ENCODE results near the gene DYNLT3. TPM values are rescaled to one million over a fixed set of nuclear protein-coding genes. Genes with fewer than 3 reads are reported as not detected.

Gene DYNLT3
- total RNA-seq, 1 donor from 2014 or later = 13.7 TPM

DNA sequence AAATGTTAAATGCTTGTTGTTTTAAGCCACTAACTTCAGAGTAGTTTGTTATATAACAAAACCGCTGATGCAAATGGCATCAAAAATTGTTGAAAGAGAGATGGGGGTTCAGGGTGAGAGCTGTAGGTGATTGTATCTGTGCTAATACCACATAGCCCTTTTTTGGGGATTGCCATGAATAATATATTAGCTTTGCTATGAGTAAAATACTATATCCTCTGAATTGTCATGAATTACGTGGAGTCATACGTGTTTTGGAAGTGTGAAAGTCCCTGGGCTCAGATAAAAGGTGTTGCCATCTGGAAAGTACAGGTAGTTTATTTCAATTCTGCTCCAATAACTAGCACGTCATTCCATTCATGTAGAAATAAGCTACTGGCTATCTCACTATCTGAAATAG, 30.6 kb downstream of the DYNLT3 start:
- TF ChIP-seq, protein P1, sequence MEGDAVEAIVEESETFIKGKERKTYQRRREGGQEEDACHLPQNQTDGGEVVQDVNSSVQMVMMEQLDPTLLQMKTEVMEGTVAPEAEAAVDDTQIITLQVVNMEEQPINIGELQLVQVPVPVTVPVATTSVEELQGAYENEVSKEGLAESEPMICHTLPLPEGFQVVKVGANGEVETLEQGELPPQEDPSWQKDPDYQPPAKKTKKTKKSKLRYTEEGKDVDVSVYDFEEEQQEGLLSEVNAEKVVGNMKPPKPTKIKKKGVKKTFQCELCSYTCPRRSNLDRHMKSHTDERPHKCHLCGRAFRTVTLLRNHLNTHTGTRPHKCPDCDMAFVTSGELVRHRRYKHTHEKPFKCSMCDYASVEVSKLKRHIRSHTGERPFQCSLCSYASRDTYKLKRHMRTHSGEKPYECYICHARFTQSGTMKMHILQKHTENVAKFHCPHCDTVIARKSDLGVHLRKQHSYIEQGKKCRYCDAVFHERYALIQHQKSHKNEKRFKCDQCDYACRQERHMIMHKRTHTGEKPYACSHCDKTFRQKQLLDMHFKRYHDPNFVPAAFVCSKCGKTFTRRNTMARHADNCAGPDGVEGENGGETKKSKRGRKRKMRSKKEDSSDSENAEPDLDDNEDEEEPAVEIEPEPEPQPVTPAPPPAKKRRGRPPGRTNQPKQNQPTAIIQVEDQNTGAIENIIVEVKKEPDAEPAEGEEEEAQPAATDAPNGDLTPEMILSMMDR (conservative IDR thresholded peaks at IDR 0.05) = no peak
- no peaks in the 10 kb centered on the region for H3K4me1 Mint-ChIP-seq (ENCODE audit: unreplicated experiment)
- H3K36me3 Mint-ChIP-seq = no peaks in the 10 kb centered on the region
- H3K4me3 Mint-ChIP-seq = no peak overlapping the region
- H3K9me3 Mint-ChIP-seq = no peaks in the 10 kb centered on the region
- no peak for DNase-seq (ENCODE audit: extremely low spot score, unreplicated experiment)
- no peaks in the 10 kb centered on the region for H3K27me3 Mint-ChIP-seq
- H3K27ac Mint-ChIP-seq = no peak overlapping the region

DNA sequence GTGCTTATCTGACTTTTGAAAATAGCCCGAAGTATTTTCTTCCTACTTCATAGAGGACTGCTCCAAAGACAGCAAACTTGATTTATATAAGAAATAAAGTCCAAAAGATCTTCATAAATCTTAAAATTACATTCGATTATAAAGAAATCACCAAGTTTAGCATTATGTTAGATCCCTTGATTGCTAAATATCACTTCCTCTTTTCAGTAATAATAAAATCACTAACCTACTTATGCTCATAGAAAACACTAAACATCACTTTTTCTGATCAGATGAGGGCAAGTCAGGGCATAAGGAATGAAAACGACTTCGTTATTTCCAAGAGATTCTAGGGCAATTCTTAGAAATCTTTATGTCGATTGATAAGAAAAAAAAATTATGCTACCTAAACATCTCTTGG, 32.0 kb downstream of the DYNLT3 start:
- Mint-ChIP-seq H3K27me3 (no peaks in the 10 kb centered on the region), H3K27ac (no peak overlapping the region), H3K4me1 (ENCODE audit: unreplicated experiment) (no peaks in the 10 kb centered on the region), H3K4me3 (no peak overlapping the region), H3K36me3 (no peaks in the 10 kb centered on the region), H3K9me3 (no peaks in the 10 kb centered on the region)
- TF ChIP-seq, protein P1 (conservative IDR thresholded peaks at IDR 0.05) = no peak
- DNase-seq (ENCODE audit: extremely low spot score, unreplicated experiment) = no peak

DNA sequence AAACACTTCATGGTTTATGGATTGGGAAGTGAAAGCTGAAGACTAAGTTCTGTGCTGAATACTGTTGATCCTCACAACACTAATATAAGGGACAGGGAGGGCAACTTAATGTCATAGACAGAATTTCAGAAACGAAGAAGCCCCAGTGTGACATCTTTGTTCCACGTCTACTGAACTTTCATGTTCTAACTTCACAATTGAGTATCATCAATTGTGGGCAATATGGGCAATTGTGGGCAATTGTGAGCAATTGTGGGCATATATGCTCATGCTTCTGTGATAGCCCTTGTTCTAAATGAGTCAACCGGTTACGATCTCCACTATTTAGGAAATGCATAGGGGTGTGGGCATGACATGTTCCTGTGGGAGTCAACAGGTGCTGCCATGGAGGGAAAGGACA, 33.8 kb downstream of the DYNLT3 start:
- Mint-ChIP-seq H3K27me3 (no peaks in the 10 kb centered on the region), H3K27ac (no peak overlapping the region), H3K36me3 (no peaks in the 10 kb centered on the region), H3K4me3 (no peak overlapping the region), H3K9me3 (no peaks in the 10 kb centered on the region), H3K4me1 (ENCODE audit: unreplicated experiment) (no peaks in the 10 kb centered on the region)
- TF ChIP-seq, protein P1 (conservative IDR thresholded peaks at IDR 0.05) = no peak
- DNase-seq (ENCODE audit: extremely low spot score, unreplicated experiment) = no peak

- H3K4me3 Mint-ChIP-seq = no peak overlapping the region
- no peaks in the 10 kb centered on the region for H3K27me3 Mint-ChIP-seq
- H3K36me3 Mint-ChIP-seq = no peaks in the 10 kb centered on the region
- peaks cover 4% of the 10 kb centered on the region for H3K9me3 Mint-ChIP-seq
- H3K27ac Mint-ChIP-seq = no peak overlapping the region
- no peaks in the 10 kb centered on the region for H3K4me1 Mint-ChIP-seq (ENCODE audit: unreplicated experiment)
- DNase-seq (ENCODE audit: extremely low spot score, unreplicated experiment) = no peak
- TF ChIP-seq, protein P1 (conservative IDR thresholded peaks at IDR 0.05) = no peak
These were observed 35.3 kb downstream of the DYNLT3 start for GRCh38 chrX:37812110-37812509.

DNA sequence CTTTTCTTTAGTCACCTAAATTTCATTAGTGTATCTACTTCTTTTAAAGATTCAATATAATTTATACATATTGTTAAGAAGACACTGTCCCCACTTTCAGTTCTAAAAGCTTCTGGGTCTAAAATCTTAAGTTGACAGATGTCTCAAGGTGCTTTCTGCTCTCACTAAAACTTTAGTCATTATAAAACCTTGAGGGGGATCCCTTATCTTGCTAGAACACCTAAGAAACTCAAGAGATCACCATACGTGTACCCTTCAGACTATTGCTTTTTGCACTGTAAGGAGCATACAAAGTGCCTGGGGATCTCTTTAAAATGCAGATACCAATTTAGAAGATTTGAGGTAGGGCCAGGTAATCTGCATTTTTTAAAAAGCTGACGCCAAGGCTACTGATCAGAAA, 37.4 kb downstream of the DYNLT3 start:
- DNase-seq (ENCODE audit: extremely low spot score, unreplicated experiment) = no peak
- Mint-ChIP-seq H3K4me1 (ENCODE audit: unreplicated experiment) (no peaks in the 10 kb centered on the region), H3K9me3 (peaks cover 4% of the 10 kb centered on the region), H3K27me3 (no peaks in the 10 kb centered on the region), H3K36me3 (no peaks in the 10 kb centered on the region), H3K4me3 (no peak overlapping the region), H3K27ac (no peak overlapping the region)
- TF ChIP-seq, protein P1 (conservative IDR thresholded peaks at IDR 0.05) = no peak

GRCh38 chrX:37803057-37803456, 44.3 kb downstream of the DYNLT3 start:
- H3K27ac Mint-ChIP-seq = no peak overlapping the region
- H3K4me1 Mint-ChIP-seq (ENCODE audit: unreplicated experiment) = no peaks in the 10 kb centered on the region
- H3K9me3 Mint-ChIP-seq = peaks cover 3% of the 10 kb centered on the region
- TF ChIP-seq, protein P1 (conservative IDR thresholded peaks at IDR 0.05) = no peak
- H3K4me3 Mint-ChIP-seq = no peak overlapping the region
- no peak for DNase-seq (ENCODE audit: extremely low spot score, unreplicated experiment)
- H3K27me3 Mint-ChIP-seq = no peaks in the 10 kb centered on the region
- no peaks in the 10 kb centered on the region for H3K36me3 Mint-ChIP-seq

Measured in type B pancreatic cell (in vitro differentiated cells).